Endodermal cell (in vitro differentiated cells): ENCODE measurements around the gene RIMBP2. TPM values are rescaled to one million over a fixed set of nuclear protein-coding genes. Genes with fewer than 3 reads are reported as not detected.

Experiments
- DNase-seq: peaks from one replicate; pipeline ENCODE4 v3.0.0-alpha.2; 2017
- H3K27ac ChIP-seq: 2 replicates; pipeline ENCODE4 v1.5.1; 2013; ENCODE audit warnings: mild to moderate bottlenecking, low read depth, low read length, moderate library complexity
- H3K27me3 ChIP-seq: 2 replicates; pipeline ENCODE4 v1.6.1; 2013; ENCODE audit warnings: mild to moderate bottlenecking, low read length, moderate library complexity; ENCODE audit not compliant: insufficient read depth, control insufficient read depth, poor library complexity, severe bottlenecking
- H3K36me3 ChIP-seq: 2 replicates; pipeline ENCODE4 v1.7.0; 2013; ENCODE audit warnings: mild to moderate bottlenecking, low read length, moderate library complexity; ENCODE audit not compliant: control insufficient read depth, insufficient read depth
- H3K4me1 ChIP-seq: one replicate; pipeline ENCODE4 v1.7.0; 2013; ENCODE audit warnings: low read length; ENCODE audit not compliant: control insufficient read depth, insufficient read depth
- H3K4me3 ChIP-seq: 2 replicates; pipeline ENCODE4 v1.5.1; 2013; ENCODE audit warnings: mild to moderate bottlenecking, low read length, moderate library complexity
- H3K9ac ChIP-seq: 2 replicates; pipeline ENCODE4 v1.6.1; 2013; ENCODE audit warnings: mild to moderate bottlenecking, low read length, moderate library complexity; ENCODE audit not compliant: poor library complexity, severe bottlenecking; ENCODE audit errors: extremely low read depth
- H3K9me3 ChIP-seq: 2 replicates; pipeline ENCODE4 v1.6.1; 2013; ENCODE audit warnings: mild to moderate bottlenecking, low read length, moderate library complexity; ENCODE audit not compliant: control insufficient read depth
- H3K27ac Mint-ChIP-seq: 2 replicates; pipeline ENCODE4 v1.8.0; 2020; ENCODE audit warnings: mixed read lengths
- H3K27me3 Mint-ChIP-seq: 2 replicates; pipeline ENCODE4 v1.8.0; 2021; ENCODE audit warnings: mild to moderate bottlenecking, mixed read lengths; ENCODE audit not compliant: insufficient read depth
- H3K36me3 Mint-ChIP-seq: 2 replicates; pipeline ENCODE4 v1.8.0; 2020; ENCODE audit warnings: low read depth, mixed read lengths
- H3K4me1 Mint-ChIP-seq: 2 replicates; pipeline ENCODE4 v1.8.0; 2020; ENCODE audit warnings: mixed read lengths
- H3K4me3 Mint-ChIP-seq: 2 replicates; pipeline ENCODE4 v1.8.0; 2020; ENCODE audit warnings: mild to moderate bottlenecking, moderate library complexity, mixed read lengths
- H3K9me3 Mint-ChIP-seq: 2 replicates; pipeline ENCODE4 v1.8.0; 2020; ENCODE audit warnings: mild to moderate bottlenecking, mixed read lengths
- CTCF ChIP-seq: fragments of 200-600 bp; sonication (generic); conservative IDR thresholded peaks from 2 replicates; pipeline ENCODE4 v1.5.0; 2021; ENCODE audit warnings: antibody characterized with exemption, mild to moderate bottlenecking
- WGBS, 2 experiments: methylation state at CpG; one replicate each; pipeline versions ENCODE4 v1.1.5 to v1.1.7; 2013; ENCODE audit warnings: missing lambda C conversion rate in 2 of 2, mixed read lengths in 1 of 2; ENCODE audit not compliant: insufficient coverage in 1 of 2, insufficient read length in 1 of 2; 5-methylcytosine and 5-hydroxymethylcytosine counted together
- total RNA-seq, 2 donors: library from RNA; stranded (reverse); fragmentation: NEBNext Ultra II Directional in 1 of 2; extraction: Animal tissue kit (Norgen Biotek cat#: 25700) in 1 of 2; gene quantifications; 2 replicates in 1 of 2; 3 replicates in 1 of 2; pipeline ENCODE4 v1.2.1, GENCODE V29; 2021

The RIMBP2 gene
- total RNA-seq, 2 donors from 2014 or later, result 0.13 to 3.4 TPM

GRCh38 chr12:130468700-130469245 lies 247.3 kb downstream of the RIMBP2 start:
- 94 to 97% methylated on average over 23 to 24 of the region's 24 CpGs for WGBS, 2 experiments
- H3K4me3 Mint-ChIP-seq, result no peak overlapping the region
- peaks cover 12% of the 10 kb centered on the region for H3K4me1 Mint-ChIP-seq
- Histone ChIP-seq H3K9ac (no peak overlapping the region), H3K4me3 (no peak overlapping the region), H3K36me3 (no peaks in the 10 kb centered on the region), H3K27me3 (no peaks in the 10 kb centered on the region), H3K27ac (no peak overlapping the region), H3K9me3 (peaks cover 10% of the 10 kb centered on the region), H3K4me1 (no peaks in the 10 kb centered on the region)
- H3K27me3 Mint-ChIP-seq, result no peaks in the 10 kb centered on the region
- H3K36me3 Mint-ChIP-seq, result peaks cover 2% of the 10 kb centered on the region
- TF ChIP-seq CTCF, result no peak
- peaks cover 11% of the 10 kb centered on the region for H3K9me3 Mint-ChIP-seq
- DNase-seq, result no peak
- H3K27ac Mint-ChIP-seq, result no peak overlapping the region

- Histone ChIP-seq H3K36me3 (no peaks in the 10 kb centered on the region), H3K9ac (no peak overlapping the region), H3K4me1 (no peaks in the 10 kb centered on the region), H3K9me3 (peaks cover 10% of the 10 kb centered on the region), H3K27me3 (no peaks in the 10 kb centered on the region), H3K27ac (no peak overlapping the region), H3K4me3 (no peak overlapping the region)
- Mint-ChIP-seq H3K27me3 (no peaks in the 10 kb centered on the region), H3K4me3 (no peak overlapping the region), H3K27ac (no peak overlapping the region), H3K36me3 (peaks cover 2% of the 10 kb centered on the region), H3K4me1 (peaks cover 12% of the 10 kb centered on the region), H3K9me3 (peaks cover 11% of the 10 kb centered on the region)
- WGBS, 2 experiments, result 90 to 95% methylated on average over 4 to 9 of the region's 9 CpGs
- TF ChIP-seq CTCF, result no peak
- no peak for DNase-seq
These were observed 247.9 kb downstream of the RIMBP2 start for GRCh38 chr12:130468186-130468585.

GRCh38 chr12:130465626-130466025 lies 250.5 kb downstream of the RIMBP2 start:
- no peak for TF ChIP-seq CTCF
- Mint-ChIP-seq H3K4me1 (peaks cover 12% of the 10 kb centered on the region), H3K36me3 (peaks cover 2% of the 10 kb centered on the region), H3K4me3 (no peak overlapping the region), H3K9me3 (peaks cover 11% of the 10 kb centered on the region), H3K27me3 (no peaks in the 10 kb centered on the region), H3K27ac (no peak overlapping the region)
- Histone ChIP-seq H3K36me3 (no peaks in the 10 kb centered on the region), H3K9me3 (peaks cover 10% of the 10 kb centered on the region), H3K27ac (no peak overlapping the region), H3K4me3 (no peak overlapping the region), H3K4me1 (no peaks in the 10 kb centered on the region), H3K27me3 (no peaks in the 10 kb centered on the region), H3K9ac (no peak overlapping the region)
- DNase-seq, result no peak
- WGBS, 2 experiments, result 91 to 92% methylated on average over 10 of the region's 10 CpGs
